ENCODE data around the gene DCXR. TPM values are rescaled to one million over a fixed set of nuclear protein-coding genes. Genes with fewer than 3 reads are reported as not detected.
A peak's percentile ranks its signal among the peaks of the same experiment; 100 is the strongest.

Gene DCXR
- total and polyA plus RNA-seq, 2 of the 13 experiments (the other 11 are each of a cell fraction or from before 2014, with no cell fraction given) = 287 to 311 TPM

DNA sequence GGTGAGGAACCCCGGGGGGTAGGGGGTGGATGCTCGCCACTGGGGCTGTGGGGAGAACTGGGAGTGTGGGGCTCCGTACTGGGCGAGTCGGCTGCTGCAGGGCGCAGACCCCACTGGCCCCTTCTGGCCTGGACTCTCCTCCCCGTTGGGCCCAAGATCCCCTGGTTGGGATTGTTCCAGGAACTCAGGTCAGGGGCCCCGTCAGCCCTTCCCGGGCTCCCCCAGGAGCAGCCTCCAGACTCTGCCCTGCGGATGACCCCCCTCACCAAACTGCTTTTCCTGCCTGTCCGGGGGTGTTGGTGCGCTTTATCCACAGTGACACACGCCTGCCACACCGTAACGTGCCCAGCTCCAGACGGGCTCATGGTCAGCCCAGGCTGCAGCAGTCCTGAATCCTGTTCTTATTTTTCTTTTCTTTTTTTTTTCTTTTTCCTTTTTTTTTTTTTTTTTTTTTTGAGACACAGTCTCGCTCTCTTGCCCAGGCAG, 35.9 kb downstream of the DCXR start (continued):
- TF ChIP-seq, protein P1, sequence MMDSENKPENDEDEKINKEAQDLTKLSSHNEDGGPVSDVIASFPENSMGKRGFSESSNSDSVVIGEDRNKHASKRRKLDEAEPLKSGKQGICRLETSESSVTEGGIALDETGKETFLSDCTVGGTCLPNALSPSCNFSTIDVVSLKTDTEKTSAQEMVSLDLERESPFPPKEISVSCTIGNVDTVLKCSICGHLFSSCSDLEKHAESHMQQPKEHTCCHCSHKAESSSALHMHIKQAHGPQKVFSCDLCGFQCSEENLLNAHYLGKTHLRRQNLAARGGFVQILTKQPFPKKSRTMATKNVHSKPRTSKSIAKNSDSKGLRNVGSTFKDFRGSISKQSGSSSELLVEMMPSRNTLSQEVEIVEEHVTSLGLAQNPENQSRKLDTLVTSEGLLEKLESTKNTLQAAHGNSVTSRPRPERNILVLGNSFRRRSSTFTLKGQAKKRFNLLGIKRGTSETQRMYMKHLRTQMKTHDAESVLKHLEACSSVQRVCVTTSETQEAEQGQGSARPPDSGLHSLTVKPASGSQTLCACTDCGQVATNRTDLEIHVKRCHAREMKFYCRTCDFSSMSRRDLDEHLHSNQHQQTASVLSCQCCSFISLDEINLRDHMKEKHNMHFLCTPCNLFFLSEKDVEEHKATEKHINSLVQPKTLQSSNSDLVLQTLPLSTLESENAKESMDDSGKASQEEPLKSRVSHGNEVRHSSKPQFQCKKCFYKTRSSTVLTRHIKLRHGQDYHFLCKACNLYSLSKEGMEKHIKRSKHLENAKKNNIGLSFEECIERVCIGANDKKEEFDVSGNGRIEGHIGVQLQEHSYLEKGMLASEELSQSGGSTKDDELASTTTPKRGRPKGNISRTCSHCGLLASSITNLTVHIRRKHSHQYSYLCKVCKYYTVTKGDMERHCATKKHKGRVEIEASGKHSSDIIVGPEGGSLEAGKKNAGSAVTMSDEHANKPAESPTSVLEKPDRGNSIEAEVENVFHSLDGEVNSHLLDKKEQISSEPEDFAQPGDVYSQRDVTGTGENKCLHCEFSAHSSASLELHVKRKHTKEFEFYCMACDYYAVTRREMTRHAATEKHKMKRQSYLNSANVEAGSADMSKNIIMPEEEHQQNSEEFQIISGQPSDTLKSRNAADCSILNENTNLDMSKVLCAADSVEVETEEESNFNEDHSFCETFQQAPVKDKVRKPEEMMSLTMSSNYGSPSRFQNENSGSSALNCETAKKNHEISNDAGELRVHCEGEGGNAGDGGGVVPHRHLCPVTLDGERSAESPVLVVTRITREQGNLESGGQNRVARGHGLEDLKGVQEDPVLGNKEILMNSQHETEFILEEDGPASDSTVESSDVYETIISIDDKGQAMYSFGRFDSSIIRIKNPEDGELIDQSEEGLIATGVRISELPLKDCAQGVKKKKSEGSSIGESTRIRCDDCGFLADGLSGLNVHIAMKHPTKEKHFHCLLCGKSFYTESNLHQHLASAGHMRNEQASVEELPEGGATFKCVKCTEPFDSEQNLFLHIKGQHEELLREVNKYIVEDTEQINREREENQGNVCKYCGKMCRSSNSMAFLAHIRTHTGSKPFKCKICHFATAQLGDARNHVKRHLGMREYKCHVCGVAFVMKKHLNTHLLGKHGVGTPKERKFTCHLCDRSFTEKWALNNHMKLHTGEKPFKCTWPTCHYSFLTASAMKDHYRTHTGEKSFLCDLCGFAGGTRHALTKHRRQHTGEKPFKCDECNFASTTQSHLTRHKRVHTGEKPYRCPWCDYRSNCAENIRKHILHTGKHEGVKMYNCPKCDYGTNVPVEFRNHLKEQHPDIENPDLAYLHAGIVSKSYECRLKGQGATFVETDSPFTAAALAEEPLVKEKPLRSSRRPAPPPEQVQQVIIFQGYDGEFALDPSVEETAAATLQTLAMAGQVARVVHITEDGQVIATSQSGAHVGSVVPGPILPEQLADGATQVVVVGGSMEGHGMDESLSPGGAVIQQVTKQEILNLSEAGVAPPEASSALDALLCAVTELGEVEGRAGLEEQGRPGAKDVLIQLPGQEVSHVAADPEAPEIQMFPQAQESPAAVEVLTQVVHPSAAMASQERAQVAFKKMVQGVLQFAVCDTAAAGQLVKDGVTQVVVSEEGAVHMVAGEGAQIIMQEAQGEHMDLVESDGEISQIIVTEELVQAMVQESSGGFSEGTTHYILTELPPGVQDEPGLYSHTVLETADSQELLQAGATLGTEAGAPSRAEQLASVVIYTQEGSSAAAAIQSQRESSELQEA (CRISPR knock-in tag; IDR thresholded peaks at IDR 0.05; ENCODE audit: not compliant biosample characterization) = no peak
- TF ChIP-seq ZNF777 (CRISPR knock-in tag; IDR thresholded peaks at IDR 0.05) (no peak), ATF7-NPFF (CRISPR knock-in tag; IDR thresholded peaks at IDR 0.05; ENCODE audit: low read depth) (peak; percentile 38; the same call in 1 of the 2 replicates), MYC (CRISPR knock-in tag; IDR thresholded peaks at IDR 0.05; ENCODE audit: borderline replicate concordance) (no peak), IKZF4 (CRISPR knock-in tag; IDR thresholded peaks at IDR 0.05; ENCODE audit: borderline replicate concordance, low read depth, not compliant biosample characterization) (no peak), ATRX (CRISPR knock-in tag; IDR thresholded peaks at IDR 0.05; ENCODE audit: borderline replicate concordance) (no peak), ZNF264 (CRISPR knock-in tag; IDR thresholded peaks at IDR 0.05) (no peak), ZNF629 (CRISPR knock-in tag; conservative IDR thresholded peaks at IDR 0.05) (no peak), BRD4 (CRISPR knock-in tag; IDR thresholded peaks at IDR 0.05) (0 out of 2 replicates have a peak, but pooled peaks have one; percentile 14), CREB1 (IDR thresholded peaks at IDR 0.05) (no peak), CREB1 (CRISPR knock-in tag; IDR thresholded peaks at IDR 0.05) (no peak), ZNF253 (CRISPR knock-in tag; IDR thresholded peaks at IDR 0.05; ENCODE audit: borderline replicate concordance) (peak; percentile 48; the same call in 1 of the 2 replicates), ZSCAN22 (CRISPR knock-in tag; IDR thresholded peaks at IDR 0.05) (no peak), U2AF2 (IDR thresholded peaks at IDR 0.05; ENCODE audit: low read depth, low read length) (0 out of 2 replicates have a peak, but pooled peaks have one; percentile 66), SP5 (CRISPR knock-in tag; IDR thresholded peaks at IDR 0.05; ENCODE audit: borderline replicate concordance, low read depth) (no peak), ZNF883 (CRISPR knock-in tag; IDR thresholded peaks at IDR 0.05; ENCODE audit: not compliant biosample characterization) (peak; percentile 1), REL (CRISPR knock-in tag; conservative IDR thresholded peaks at IDR 0.05) (no peak), ZBTB1 (CRISPR knock-in tag; IDR thresholded peaks at IDR 0.05; ENCODE audit: borderline replicate concordance) (no peak), ZNF879 (CRISPR knock-in tag; IDR thresholded peaks at IDR 0.05) (no peak), ZNF724P (CRISPR knock-in tag; IDR thresholded peaks at IDR 0.05; ENCODE audit: borderline replicate concordance) (peak; percentile 36; the same call in 1 of the 2 replicates)
- TF ChIP-seq, protein P2, sequence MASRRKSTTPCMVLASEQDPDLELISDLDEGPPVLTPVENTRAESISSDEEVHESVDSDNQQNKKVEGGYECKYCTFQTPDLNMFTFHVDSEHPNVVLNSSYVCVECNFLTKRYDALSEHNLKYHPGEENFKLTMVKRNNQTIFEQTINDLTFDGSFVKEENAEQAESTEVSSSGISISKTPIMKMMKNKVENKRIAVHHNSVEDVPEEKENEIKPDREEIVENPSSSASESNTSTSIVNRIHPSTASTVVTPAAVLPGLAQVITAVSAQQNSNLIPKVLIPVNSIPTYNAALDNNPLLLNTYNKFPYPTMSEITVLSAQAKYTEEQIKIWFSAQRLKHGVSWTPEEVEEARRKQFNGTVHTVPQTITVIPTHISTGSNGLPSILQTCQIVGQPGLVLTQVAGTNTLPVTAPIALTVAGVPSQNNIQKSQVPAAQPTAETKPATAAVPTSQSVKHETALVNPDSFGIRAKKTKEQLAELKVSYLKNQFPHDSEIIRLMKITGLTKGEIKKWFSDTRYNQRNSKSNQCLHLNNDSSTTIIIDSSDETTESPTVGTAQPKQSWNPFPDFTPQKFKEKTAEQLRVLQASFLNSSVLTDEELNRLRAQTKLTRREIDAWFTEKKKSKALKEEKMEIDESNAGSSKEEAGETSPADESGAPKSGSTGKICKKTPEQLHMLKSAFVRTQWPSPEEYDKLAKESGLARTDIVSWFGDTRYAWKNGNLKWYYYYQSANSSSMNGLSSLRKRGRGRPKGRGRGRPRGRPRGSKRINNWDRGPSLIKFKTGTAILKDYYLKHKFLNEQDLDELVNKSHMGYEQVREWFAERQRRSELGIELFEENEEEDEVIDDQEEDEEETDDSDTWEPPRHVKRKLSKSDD (CRISPR knock-in tag; IDR thresholded peaks at IDR 0.05; ENCODE audit: low read depth) = 0 out of 2 replicates have a peak, but pooled peaks have one; percentile 23
